ENCODE data around the gene TMEM52.

Gene TMEM52

DNA sequence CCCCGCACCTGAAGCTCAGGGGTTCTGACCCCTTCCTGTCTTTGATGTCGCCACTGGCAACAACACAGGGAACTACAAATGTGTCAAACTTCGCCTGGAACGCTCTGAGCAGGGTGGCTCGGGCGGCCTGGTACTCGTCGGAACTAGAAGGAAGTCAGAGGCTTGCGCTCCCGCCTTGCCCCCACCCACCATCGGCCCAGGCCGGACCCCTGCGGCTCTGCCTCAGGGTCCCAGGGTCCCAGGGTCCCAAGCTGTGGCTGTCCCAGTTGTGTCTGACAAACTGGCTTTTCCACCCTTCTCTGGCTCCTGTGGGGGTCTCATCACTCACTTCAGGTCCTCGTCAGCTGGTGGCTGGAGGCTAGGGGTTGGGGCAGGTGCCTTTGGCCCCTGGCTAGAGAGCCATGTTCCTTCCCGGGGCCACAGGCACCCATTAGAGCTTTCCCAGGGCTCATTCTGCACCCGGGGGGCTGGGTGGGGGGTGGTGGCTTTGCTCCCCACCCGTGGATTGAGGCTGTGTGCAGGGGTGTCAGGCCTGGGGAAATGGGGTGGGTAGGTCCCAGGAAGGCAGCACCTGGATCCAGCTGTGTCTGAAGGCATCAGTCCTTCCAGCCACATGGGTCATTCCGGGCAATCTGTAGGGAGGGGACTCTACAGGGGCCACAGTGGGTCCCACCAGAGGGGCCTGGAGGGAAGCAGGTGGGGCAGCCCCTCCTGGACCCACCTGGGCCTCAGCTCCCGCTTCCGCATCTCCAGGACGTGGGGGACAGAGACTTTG is 8.0 kb upstream of the TMEM52 start:
- Histone ChIP-seq H3K27ac (ENCODE audit: low read length) (no peak overlapping the region), H3K4me3 (ENCODE audit: low read length) (no peak overlapping the region), H3K4me2 (ENCODE audit: low read depth, low read length) (no peak overlapping the region), H3K9me2 (replicated peaks; ENCODE audit: insufficient read depth, low read length) (no peaks in the 10 kb centered on the region), H2AFZ (ENCODE audit: low read length) (no peak overlapping the region), H3K36me3 (replicated peaks; ENCODE audit: insufficient read depth, low read length) (no peaks in the 10 kb centered on the region), H3K4me1 (ENCODE audit: low read length) (no peaks in the 10 kb centered on the region), H3F3A (ENCODE audit: insufficient read depth, low read length) (no peaks in the 10 kb centered on the region), H4K20me1 (ENCODE audit: insufficient read depth, low read length) (no peaks in the 10 kb centered on the region), H3K79me2 (ENCODE audit: low read length) (no peaks in the 10 kb centered on the region), H3K9me3 (replicated peaks; ENCODE audit: insufficient read depth, low read length) (no peaks in the 10 kb centered on the region), H3K9ac (ENCODE audit: low read length) (no peak overlapping the region), H3K27me3 (replicated peaks; ENCODE audit: insufficient read depth, low read length) (peaks cover 75% of the 10 kb centered on the region)
- TF ChIP-seq, protein P1, sequence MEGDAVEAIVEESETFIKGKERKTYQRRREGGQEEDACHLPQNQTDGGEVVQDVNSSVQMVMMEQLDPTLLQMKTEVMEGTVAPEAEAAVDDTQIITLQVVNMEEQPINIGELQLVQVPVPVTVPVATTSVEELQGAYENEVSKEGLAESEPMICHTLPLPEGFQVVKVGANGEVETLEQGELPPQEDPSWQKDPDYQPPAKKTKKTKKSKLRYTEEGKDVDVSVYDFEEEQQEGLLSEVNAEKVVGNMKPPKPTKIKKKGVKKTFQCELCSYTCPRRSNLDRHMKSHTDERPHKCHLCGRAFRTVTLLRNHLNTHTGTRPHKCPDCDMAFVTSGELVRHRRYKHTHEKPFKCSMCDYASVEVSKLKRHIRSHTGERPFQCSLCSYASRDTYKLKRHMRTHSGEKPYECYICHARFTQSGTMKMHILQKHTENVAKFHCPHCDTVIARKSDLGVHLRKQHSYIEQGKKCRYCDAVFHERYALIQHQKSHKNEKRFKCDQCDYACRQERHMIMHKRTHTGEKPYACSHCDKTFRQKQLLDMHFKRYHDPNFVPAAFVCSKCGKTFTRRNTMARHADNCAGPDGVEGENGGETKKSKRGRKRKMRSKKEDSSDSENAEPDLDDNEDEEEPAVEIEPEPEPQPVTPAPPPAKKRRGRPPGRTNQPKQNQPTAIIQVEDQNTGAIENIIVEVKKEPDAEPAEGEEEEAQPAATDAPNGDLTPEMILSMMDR (IDR thresholded peaks at IDR 0.05; ENCODE audit: low read length) = no peak
- no peak for DNase-seq

DNA sequence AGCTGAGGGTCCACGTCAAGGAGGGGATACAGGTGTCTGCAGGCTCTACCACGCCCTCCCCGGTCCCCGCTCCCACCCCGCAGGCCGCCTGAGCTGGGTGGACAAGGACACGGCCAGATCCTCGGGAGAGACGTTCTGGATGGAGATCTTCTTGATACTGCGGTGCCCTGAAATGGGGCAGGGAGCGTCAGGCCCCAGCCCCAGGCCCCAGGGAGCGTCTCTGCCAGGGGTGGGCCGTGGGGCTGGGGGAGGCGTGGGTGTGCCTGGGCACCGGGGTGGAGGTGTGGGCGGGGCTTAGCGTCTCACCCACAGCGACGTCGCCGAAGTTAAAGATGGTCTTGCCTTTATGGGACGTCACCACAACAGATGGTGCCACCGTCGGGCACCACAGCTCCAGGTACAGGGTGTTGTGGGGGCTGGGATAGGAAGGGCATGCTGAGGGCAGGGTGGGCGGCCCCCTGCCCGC is 7.3 kb upstream of the TMEM52 start:
- Histone ChIP-seq H3K9me2 (replicated peaks; ENCODE audit: insufficient read depth, low read length) (no peaks in the 10 kb centered on the region), H2AFZ (ENCODE audit: low read length) (no peak overlapping the region), H3K4me1 (ENCODE audit: low read length) (no peaks in the 10 kb centered on the region), H3K79me2 (ENCODE audit: low read length) (no peaks in the 10 kb centered on the region), H3K4me3 (ENCODE audit: low read length) (no peak overlapping the region), H3K36me3 (replicated peaks; ENCODE audit: insufficient read depth, low read length) (no peaks in the 10 kb centered on the region), H3F3A (ENCODE audit: insufficient read depth, low read length) (no peaks in the 10 kb centered on the region), H3K9me3 (replicated peaks; ENCODE audit: insufficient read depth, low read length) (no peaks in the 10 kb centered on the region), H3K9ac (ENCODE audit: low read length) (no peak overlapping the region), H4K20me1 (ENCODE audit: insufficient read depth, low read length) (no peaks in the 10 kb centered on the region), H3K27ac (ENCODE audit: low read length) (no peak overlapping the region), H3K4me2 (ENCODE audit: low read depth, low read length) (no peak overlapping the region), H3K27me3 (replicated peaks; ENCODE audit: insufficient read depth, low read length) (peaks cover 82% of the 10 kb centered on the region)
- no peak for DNase-seq
- TF ChIP-seq EZH2phosphoT487 (IDR thresholded peaks at IDR 0.05; ENCODE audit: low read length) (no peak), EZH2 (optimal IDR thresholded peaks at IDR 0.05; ENCODE audit: low read depth, low read length) (no peak)
- TF ChIP-seq, protein P1 (IDR thresholded peaks at IDR 0.05; ENCODE audit: low read length) = no peak

DNA sequence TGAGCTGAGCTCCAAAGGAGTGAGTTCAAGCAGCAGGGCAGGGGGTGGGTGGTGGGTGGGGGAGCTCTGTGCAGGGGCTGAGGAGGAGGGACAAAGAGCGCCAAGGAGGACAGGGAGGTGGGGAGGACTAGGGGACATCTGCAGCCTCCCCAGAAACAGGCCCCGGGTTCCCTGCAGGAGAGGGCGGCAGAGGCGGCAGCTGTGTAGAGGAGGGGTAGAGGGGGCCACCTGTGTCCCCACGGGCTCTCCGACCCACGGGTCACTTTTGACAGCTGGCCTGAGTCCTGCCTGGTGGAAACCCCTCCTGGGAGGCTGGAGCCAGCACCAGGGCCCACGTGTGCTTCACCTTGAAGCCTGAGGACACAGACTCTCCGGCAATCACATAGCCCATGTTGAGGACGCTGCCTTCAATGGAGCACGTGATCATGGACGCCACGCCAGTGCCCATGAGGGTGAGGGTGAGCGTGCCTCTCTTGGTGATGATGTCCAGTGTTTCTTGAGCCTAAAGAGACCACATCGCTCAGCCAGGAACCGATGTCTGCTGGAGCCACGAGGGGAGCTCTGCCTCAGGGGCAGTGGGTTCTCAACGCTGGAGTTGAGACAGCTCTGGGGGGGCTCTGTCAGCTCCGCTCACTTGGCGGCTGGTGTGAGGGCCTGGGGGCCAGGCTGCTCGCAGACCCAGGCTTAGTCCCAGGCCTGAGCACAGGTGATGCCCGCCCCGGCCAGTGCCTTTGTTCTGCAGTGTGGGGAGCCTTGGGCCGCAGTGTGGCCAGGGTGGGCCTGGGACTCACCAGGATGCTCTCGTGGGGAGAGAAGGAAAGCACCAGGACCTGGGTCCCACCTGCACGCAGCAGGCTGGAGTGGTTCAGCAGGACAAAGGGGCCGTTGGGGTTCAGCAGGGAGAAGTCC is 6.6 kb upstream of the TMEM52 start:
- Histone ChIP-seq H3K9ac (ENCODE audit: low read length) (no peak overlapping the region), H3K79me2 (ENCODE audit: low read length) (no peaks in the 10 kb centered on the region), H3F3A (ENCODE audit: insufficient read depth, low read length) (no peaks in the 10 kb centered on the region), H3K27ac (ENCODE audit: low read length) (no peak overlapping the region), H3K4me1 (ENCODE audit: low read length) (no peaks in the 10 kb centered on the region), H3K9me3 (replicated peaks; ENCODE audit: insufficient read depth, low read length) (no peaks in the 10 kb centered on the region), H2AFZ (ENCODE audit: low read length) (no peak overlapping the region), H3K4me2 (ENCODE audit: low read depth, low read length) (no peak overlapping the region), H3K4me3 (ENCODE audit: low read length) (no peak overlapping the region), H4K20me1 (ENCODE audit: insufficient read depth, low read length) (no peaks in the 10 kb centered on the region), H3K9me2 (replicated peaks; ENCODE audit: insufficient read depth, low read length) (no peaks in the 10 kb centered on the region), H3K36me3 (replicated peaks; ENCODE audit: insufficient read depth, low read length) (no peaks in the 10 kb centered on the region), H3K27me3 (replicated peaks; ENCODE audit: insufficient read depth, low read length) (peaks cover 79% of the 10 kb centered on the region)
- no peak for DNase-seq
- TF ChIP-seq, protein P1 (IDR thresholded peaks at IDR 0.05; ENCODE audit: low read length) = no peak
- TF ChIP-seq EZH2phosphoT487 (IDR thresholded peaks at IDR 0.05; ENCODE audit: low read length) (no peak), EZH2 (optimal IDR thresholded peaks at IDR 0.05; ENCODE audit: low read depth, low read length) (no peak)
